Mesenchymal stem cell (in vitro differentiated cells and primary cell): Measurements from ENCODE around the gene DACT2.

Experiments
- DNase-seq: peaks from one replicate; pipeline ENCODE4 v3.0.0-alpha.2; 2013
- H2AFZ ChIP-seq: one replicate; pipeline ENCODE4 v1.6.1; 2013; ENCODE audit warnings: low read depth, mild to moderate bottlenecking, control low read depth, inconsistent platforms, low read length, moderate library complexity
- H2AK5ac ChIP-seq: 2 replicates; pipeline ENCODE4 v1.6.1; 2013; ENCODE audit warnings: low read length, moderate library complexity, mild to moderate bottlenecking, inconsistent platforms; ENCODE audit not compliant: severe bottlenecking
- H2BK120ac ChIP-seq: one replicate; pipeline ENCODE4 v1.6.1; 2013; ENCODE audit warnings: low read depth, mild to moderate bottlenecking, inconsistent platforms, low read length, moderate library complexity
- H2BK12ac ChIP-seq, 2 experiments: one replicate each; pipeline ENCODE4 v1.6.1; 2013; ENCODE audit warnings: inconsistent platforms in 2 of 2, low read length in 2 of 2, mild to moderate bottlenecking in 2 of 2, moderate library complexity in 2 of 2, control low read depth in 1 of 2
- H2BK15ac ChIP-seq: one replicate; pipeline ENCODE4 v1.6.1; 2013; ENCODE audit warnings: mild to moderate bottlenecking, low read depth, inconsistent platforms; ENCODE audit not compliant: poor library complexity, severe bottlenecking
- H2BK5ac ChIP-seq: 2 replicates; pipeline ENCODE4 v1.6.1; 2013; ENCODE audit warnings: low read depth, mild to moderate bottlenecking, low read length, control low read depth, inconsistent platforms; ENCODE audit not compliant: poor library complexity, severe bottlenecking
- H3K14ac ChIP-seq, 2 experiments: one replicate each; pipeline ENCODE4 v1.6.1; 2013; ENCODE audit warnings: inconsistent platforms in 2 of 2, low read length in 2 of 2, control low read depth in 1 of 2, mild to moderate bottlenecking in 1 of 2, moderate library complexity in 1 of 2
- H3K18ac ChIP-seq, 2 experiments: one replicate each; pipeline ENCODE4 v1.6.1; 2013; ENCODE audit warnings: inconsistent platforms in 2 of 2, low read length in 2 of 2, control low read depth in 1 of 2, low read depth in 1 of 2, mild to moderate bottlenecking in 1 of 2
- H3K23ac ChIP-seq, 2 experiments: one replicate each; pipeline ENCODE4 v1.6.1; 2013; ENCODE audit warnings: inconsistent platforms in 2 of 2, low read length in 2 of 2, mild to moderate bottlenecking in 2 of 2, moderate library complexity in 2 of 2, control low read depth in 1 of 2
- H3K27ac ChIP-seq: 2 replicates; pipeline ENCODE4 v1.5.1; 2013; ENCODE audit warnings: mild to moderate bottlenecking, moderate library complexity, low read length, control low read depth, inconsistent platforms; ENCODE audit not compliant: poor library complexity, severe bottlenecking
- H3K27me3 ChIP-seq, 2 experiments: 2 replicates each; pipeline versions ENCODE4 v1.6.1 to v1.7.0; 2013; ENCODE audit warnings: low read length in 2 of 2, mild to moderate bottlenecking in 2 of 2, moderate library complexity in 2 of 2, control low read depth in 1 of 2, inconsistent platforms in 1 of 2; ENCODE audit not compliant: control insufficient read depth in 1 of 2, insufficient read depth in 1 of 2
- H3K36me3 ChIP-seq, 2 experiments: 2 replicates each; pipeline versions ENCODE4 v1.6.1 to v1.7.0; 2013; ENCODE audit warnings: low read length in 2 of 2, control low read depth in 1 of 2, inconsistent platforms in 1 of 2, low read depth in 1 of 2, mild to moderate bottlenecking in 1 of 2; ENCODE audit not compliant: insufficient read depth in 2 of 2, control insufficient read depth in 1 of 2
- H3K4ac ChIP-seq, 2 experiments: one replicate each; pipeline ENCODE4 v1.6.1; 2013; ENCODE audit warnings: inconsistent platforms in 2 of 2, low read length in 2 of 2, mild to moderate bottlenecking in 2 of 2, moderate library complexity in 2 of 2, control low read depth in 1 of 2, low read depth in 1 of 2
- H3K4me1 ChIP-seq: 2 replicates; pipeline ENCODE4 v1.6.1; 2013; ENCODE audit warnings: low read depth, low read length, control low read depth; ENCODE audit not compliant: control insufficient read depth, insufficient read depth
- H3K4me2 ChIP-seq: 2 replicates; pipeline ENCODE4 v1.6.1; 2013; ENCODE audit warnings: low read length, mild to moderate bottlenecking, inconsistent platforms; ENCODE audit not compliant: poor library complexity, severe bottlenecking
- H3K4me3 ChIP-seq, 2 experiments: 2 replicates each; pipeline versions ENCODE4 v1.5.1 to v1.7.0; 2013; ENCODE audit warnings: low read length in 2 of 2, mild to moderate bottlenecking in 2 of 2, control low read depth in 1 of 2, low read depth in 1 of 2; ENCODE audit not compliant: insufficient read depth in 1 of 2
- H3K79me1 ChIP-seq: replicated peaks from 2 replicates; pipeline ENCODE4 v1.6.1; 2013; ENCODE audit warnings: mild to moderate bottlenecking, control low read depth, low read length, inconsistent platforms; ENCODE audit not compliant: poor library complexity, severe bottlenecking
- H3K9ac ChIP-seq: 2 replicates; pipeline ENCODE4 v1.7.0; 2013; ENCODE audit warnings: mild to moderate bottlenecking, low read length, moderate library complexity
- H3K9me3 ChIP-seq: 2 replicates; pipeline ENCODE4 v1.7.0; 2013; ENCODE audit warnings: mild to moderate bottlenecking, low read length; ENCODE audit not compliant: control insufficient read depth
- H4K8ac ChIP-seq: one replicate; pipeline ENCODE4 v1.6.1; 2013; ENCODE audit warnings: inconsistent platforms, mild to moderate bottlenecking, low read length, moderate library complexity
- H4K91ac ChIP-seq: one replicate; pipeline ENCODE4 v1.6.1; 2013; ENCODE audit warnings: mild to moderate bottlenecking, low read length, inconsistent platforms
- WGBS: methylation state at CpG from one replicate; pipeline ENCODE4 v1.1.7; 2013; ENCODE audit warnings: mixed read lengths; 5-methylcytosine and 5-hydroxymethylcytosine counted together

The DACT2 gene

GRCh38 chr6:168272415-168273325 is 46.9 kb downstream of the DACT2 start:
- Histone ChIP-seq H3K23ac (no peak overlapping the region), H4K91ac (no peak overlapping the region), H2BK120ac (no peak overlapping the region), H3K9me3 (no peaks in the 10 kb centered on the region), H2BK5ac (no peak overlapping the region), H3K79me1 (no peaks in the 10 kb centered on the region), H2AK5ac (no peak overlapping the region), H4K8ac (no peak overlapping the region), H2BK12ac (no peak overlapping the region), H3K4ac (no peak overlapping the region), H3K4me3 (no peak overlapping the region), H2BK15ac (no peak overlapping the region), H3K27ac (no peak overlapping the region), H3K27me3 (peaks cover 13 to 40% of the 10 kb centered on the region in 2 experiments), H3K14ac (no peak overlapping the region), H3K18ac (no peak overlapping the region), H2AFZ (no peak overlapping the region), H3K4me2 (no peak overlapping the region), H3K36me3 (no peaks in the 10 kb centered on the region), H3K9ac (no peak overlapping the region), H3K4me1 (peaks cover 34% of the 10 kb centered on the region)
- WGBS: 34% methylated on average over 15 of the region's 17 CpGs
- no peak for DNase-seq

GRCh38 chr6:168270274-168271172 is 49.1 kb downstream of the DACT2 start:
- H3K79me1 ChIP-seq: no peaks in the 10 kb centered on the region
- no peak overlapping the region for H3K4me2 ChIP-seq
- peaks cover 19% of the 10 kb centered on the region for H3K4me1 ChIP-seq
- H2BK5ac ChIP-seq: no peak overlapping the region
- 95% methylated on average over 19 of the region's 19 CpGs for WGBS
- H3K18ac ChIP-seq: no peak overlapping the region
- H3K23ac ChIP-seq: no peak overlapping the region
- H2AFZ ChIP-seq: no peak overlapping the region
- H3K4ac ChIP-seq: no peak overlapping the region
- H2AK5ac ChIP-seq: no peak overlapping the region
- H4K8ac ChIP-seq: no peak overlapping the region
- H3K14ac ChIP-seq: no peak overlapping the region
- no peak overlapping the region for H2BK120ac ChIP-seq
- H2BK12ac ChIP-seq: no peak overlapping the region
- H3K4me3 ChIP-seq: no peak overlapping the region
- no peaks in the 10 kb centered on the region for H3K9me3 ChIP-seq
- H3K27ac ChIP-seq: no peak overlapping the region
- no peak overlapping the region for H4K91ac ChIP-seq
- no peak overlapping the region for H2BK15ac ChIP-seq
- no peak for DNase-seq
- H3K27me3 ChIP-seq: peaks cover 30 to 52% of the 10 kb centered on the region in 2 experiments
- H3K9ac ChIP-seq: no peak overlapping the region
- no peaks in the 10 kb centered on the region for H3K36me3 ChIP-seq

DNA sequence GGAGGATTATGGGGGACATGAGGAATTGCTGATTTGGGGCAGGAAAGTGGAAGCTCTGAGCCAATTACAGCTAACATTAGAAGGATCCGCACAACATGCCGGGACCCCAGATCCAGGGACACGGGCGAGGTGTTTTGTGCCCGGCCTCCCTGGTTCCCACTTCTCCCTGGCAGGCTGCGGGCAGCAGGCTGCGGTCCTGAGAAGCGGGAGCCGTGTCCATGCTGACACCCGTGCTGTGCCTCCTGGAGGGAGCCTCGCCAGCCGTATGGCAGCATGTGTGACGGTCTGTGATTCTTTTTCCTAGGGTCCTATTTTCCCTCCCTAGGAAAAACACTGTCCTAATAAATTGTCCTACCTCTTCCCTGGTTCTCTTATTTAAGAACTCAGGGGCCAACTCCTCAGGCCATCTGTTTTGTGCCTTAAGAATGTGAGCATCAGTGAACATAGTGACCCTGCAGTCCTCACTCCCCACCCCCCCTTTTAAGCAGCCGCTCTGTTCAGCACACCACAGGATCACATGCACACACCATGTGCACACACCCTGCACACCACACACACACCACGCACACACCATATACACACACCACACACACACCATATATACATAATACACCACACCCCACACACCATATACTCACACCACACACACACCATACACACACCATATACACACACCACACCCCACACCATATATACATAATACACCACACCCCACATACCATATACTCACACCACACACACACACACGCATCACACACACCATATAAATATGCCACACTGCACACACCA is 49.9 kb downstream of the DACT2 start:
- Histone ChIP-seq H3K9ac (no peak overlapping the region), H4K8ac (no peak overlapping the region), H3K79me1 (no peaks in the 10 kb centered on the region), H3K4me1 (peaks cover 11% of the 10 kb centered on the region), H2BK120ac (no peak overlapping the region), H2BK5ac (no peak overlapping the region), H4K91ac (no peak overlapping the region), H3K4me2 (no peak overlapping the region), H3K27ac (no peak overlapping the region), H2AK5ac (no peak overlapping the region), H3K4ac (no peak overlapping the region), H3K18ac (no peak overlapping the region), H3K23ac (no peak overlapping the region), H3K9me3 (no peaks in the 10 kb centered on the region), H2BK15ac (no peak overlapping the region), H3K4me3 (no peak overlapping the region), H3K14ac (no peak overlapping the region), H3K36me3 (no peaks in the 10 kb centered on the region), H2AFZ (no peak overlapping the region), H3K27me3 (peaks cover 38 to 53% of the 10 kb centered on the region in 2 experiments), H2BK12ac (no peak overlapping the region)
- 96% methylated on average over 16 of the region's 16 CpGs for WGBS
- no peak for DNase-seq
